GM18526 (cell line): Measurements from ENCODE around the gene REPS2.

Experiments
- POLR2A ChIP-seq: IDR thresholded peaks from 3 replicates; pipeline ENCODE4 v1.6.1; 2011; ENCODE audit not compliant: insufficient read length; ENCODE audit errors: extremely low read depth

REPS2 gene

DNA sequence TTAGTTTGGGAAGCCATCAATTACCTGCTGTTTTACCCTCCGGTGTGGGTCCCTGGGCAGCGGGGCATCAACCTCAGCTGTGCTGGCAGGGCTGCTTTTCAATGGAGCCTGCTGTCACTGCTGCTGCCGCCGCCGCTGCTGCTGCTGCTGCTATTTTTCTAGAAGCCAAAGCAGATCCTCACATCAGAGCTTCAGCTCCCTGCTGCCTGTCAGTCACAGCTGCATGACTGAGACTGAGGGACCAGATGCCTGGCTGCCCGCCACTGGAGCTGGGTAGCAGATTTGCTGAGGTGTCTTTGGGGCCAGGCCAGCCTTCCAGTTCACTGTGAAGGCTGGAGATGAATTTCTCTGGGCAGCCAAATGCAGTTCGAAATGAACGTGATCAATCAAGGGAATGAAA lies 228.2 kb downstream of the REPS2 start:
- TF ChIP-seq POLR2A: no peak

DNA sequence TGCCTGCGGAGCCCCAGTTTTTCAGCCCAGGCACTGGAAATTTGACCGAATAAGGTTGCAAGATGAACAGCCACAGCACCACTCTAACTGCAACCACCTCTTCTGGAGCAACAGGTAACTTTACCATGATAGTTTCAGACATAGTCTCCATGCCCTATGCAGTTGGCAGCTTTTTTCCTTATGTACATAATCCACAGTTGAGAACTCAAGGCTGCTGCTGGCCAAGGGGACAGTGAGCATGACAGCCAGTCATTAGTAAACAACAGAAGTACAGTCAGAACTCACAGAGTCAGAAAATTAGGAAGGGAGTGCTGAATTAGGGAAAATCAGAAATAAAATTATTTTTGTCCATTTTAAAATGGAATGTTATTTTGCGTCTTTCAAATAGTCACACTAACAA lies 235.9 kb downstream of the REPS2 start:
- no peak for TF ChIP-seq POLR2A

DNA sequence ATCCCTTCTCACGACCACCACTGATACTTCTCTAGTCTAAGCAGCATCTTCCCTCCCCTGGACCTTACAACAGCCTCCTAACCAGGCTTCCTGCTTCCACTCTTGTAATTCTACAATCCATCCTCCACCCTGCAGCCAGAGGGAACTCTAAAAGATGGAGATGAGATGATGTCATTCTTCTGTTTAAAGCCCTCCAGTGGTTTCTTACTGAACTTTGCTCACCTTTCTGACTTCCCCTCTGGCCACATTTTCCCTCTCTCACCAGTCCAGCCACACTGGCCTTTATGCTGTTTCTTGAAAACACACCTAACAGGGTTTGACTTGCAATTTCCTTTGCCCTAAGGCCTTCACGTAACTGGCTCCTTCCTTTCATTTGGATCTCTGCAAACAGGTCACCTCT lies 237.1 kb downstream of the REPS2 start:
- no peak for TF ChIP-seq POLR2A

DNA sequence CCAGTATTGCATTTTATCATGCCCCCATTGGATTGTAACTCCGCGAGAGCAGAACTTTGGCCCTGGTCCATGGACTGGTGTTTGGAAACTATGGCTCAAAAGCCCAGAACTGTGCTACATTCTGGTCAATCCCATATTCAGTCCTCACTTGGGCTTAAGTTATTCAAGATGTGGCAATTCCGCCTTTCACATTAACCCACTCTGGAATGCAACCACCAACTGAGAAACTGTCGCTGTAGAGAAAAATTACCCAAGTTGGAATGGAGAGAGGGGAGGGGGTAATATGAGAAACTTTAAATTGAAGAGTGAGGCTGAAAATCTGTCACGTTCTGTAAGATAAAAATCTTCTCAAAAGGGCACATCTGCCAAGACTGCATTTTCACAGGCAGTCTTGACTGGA lies 239.0 kb downstream of the REPS2 start:
- TF ChIP-seq POLR2A: no peak

DNA sequence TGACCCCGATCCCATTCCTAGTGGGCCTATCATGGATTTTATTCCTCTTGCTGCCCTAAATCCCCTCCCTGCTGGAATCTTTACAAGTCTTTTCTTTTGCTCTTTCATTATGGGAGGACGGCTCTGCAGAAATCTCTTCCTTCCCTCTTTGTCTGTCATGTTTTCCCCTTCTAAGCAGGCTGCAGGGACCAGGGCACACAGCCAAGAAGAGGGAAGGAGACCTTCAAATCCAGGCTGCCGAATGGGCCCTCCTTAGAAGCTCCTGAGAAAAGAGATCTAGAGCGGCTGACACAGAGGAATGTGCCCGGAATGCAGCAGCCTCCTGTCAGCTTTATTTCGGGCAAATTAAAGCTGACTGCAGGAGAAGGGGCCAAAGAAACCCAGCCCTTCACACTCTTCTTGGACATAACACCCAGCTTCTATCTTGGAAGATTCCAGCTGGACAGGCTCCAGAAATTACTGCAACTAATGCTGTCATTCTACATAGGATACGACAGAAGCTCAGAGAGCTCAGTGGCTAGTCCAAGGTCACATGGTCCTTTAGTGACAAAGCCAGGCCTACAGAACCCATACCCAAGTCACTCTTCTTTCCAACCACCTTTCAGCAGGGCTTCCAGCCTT lies 240.8 kb downstream of the REPS2 start:
- no peak for TF ChIP-seq POLR2A

DNA sequence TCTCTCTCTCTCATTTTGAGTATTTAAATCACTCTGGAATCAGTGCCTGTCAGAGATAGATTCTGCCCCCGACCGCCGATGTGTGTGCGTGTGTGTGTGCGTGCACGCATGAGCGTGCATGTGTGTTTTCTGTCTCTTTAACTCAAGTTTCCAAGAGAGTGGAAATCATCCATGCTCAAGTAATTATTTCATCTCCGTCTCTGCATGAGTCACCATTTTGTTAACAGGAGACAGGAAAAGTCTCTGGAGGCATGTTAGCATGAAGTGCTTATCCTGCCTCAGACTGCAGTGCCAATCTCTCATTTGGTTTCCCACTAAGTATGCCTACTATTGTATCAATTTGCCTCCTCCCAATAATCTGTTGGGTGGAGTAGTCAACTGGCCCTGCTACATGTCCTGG lies 245.6 kb downstream of the REPS2 start:
- TF ChIP-seq POLR2A: no peak
